ENCODE results near the gene HS6ST1. TPM values are rescaled to one million over a fixed set of nuclear protein-coding genes. Genes with fewer than 3 reads are reported as not detected.

Gene HS6ST1
- total RNA-seq, 1 donor from 2014 or later: 19.2 TPM

DNA sequence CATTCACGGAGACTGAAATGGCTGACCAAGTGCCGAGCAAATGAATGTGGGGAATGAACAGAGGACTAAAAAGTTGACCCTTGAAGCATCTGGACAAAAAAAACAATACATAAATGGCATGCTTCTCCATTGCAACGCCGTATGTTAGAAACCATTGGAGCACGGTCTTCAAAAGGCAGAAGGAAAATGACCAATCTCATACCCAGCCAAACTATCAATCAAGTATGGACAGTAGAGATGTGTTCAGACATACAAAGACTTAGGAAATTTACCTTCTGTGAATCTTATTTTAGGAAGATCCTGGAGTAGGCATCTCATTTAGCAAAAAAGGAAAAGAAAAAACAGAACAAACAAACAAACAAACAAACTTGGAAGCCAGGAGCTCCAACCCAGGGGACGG is 44.5 kb downstream of the HS6ST1 start:
- DNase-seq (ENCODE audit: low read depth): no peak

DNA sequence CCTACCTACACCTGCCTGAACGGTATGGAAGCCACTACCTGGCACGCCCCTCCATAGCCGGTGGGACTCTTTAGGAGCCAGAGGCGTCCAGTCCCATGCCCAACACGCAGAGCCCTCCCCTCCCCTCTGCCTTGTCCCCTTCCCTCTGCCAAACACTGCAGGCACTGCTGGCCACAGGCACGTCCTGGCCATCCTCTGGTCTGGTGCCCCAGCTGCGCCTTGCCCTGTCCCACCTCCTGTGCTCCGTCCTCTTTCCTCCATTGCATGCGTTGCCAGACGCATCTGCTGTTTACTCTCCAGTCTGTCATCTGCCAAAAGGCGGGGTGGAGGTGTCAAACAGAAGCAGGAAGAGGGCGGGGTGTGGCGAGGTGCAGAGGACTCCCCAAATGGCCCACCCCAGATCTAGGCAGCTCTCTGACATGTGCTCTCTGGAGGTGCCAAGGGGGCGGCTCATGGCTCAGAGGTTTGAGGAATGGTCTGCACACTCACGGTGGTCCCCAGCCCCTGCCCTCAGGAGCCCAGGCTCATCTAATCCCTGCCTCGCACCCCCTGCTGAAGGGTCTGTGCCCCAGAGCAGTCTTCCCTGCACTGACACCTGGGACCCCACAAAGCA is 45.1 kb downstream of the HS6ST1 start:
- TF ChIP-seq, protein P1, sequence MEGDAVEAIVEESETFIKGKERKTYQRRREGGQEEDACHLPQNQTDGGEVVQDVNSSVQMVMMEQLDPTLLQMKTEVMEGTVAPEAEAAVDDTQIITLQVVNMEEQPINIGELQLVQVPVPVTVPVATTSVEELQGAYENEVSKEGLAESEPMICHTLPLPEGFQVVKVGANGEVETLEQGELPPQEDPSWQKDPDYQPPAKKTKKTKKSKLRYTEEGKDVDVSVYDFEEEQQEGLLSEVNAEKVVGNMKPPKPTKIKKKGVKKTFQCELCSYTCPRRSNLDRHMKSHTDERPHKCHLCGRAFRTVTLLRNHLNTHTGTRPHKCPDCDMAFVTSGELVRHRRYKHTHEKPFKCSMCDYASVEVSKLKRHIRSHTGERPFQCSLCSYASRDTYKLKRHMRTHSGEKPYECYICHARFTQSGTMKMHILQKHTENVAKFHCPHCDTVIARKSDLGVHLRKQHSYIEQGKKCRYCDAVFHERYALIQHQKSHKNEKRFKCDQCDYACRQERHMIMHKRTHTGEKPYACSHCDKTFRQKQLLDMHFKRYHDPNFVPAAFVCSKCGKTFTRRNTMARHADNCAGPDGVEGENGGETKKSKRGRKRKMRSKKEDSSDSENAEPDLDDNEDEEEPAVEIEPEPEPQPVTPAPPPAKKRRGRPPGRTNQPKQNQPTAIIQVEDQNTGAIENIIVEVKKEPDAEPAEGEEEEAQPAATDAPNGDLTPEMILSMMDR (IDR thresholded peaks at IDR 0.05; ENCODE audit: insufficient read depth, low read length, severe bottlenecking): no peak
- Histone ChIP-seq H3K36me3 (ENCODE audit: control insufficient read depth, insufficient read depth, low read length) (peaks cover 10% of the 10 kb centered on the region), H3K4me3 (ENCODE audit: low read depth, low read length) (no peak overlapping the region), H3K27me3 (ENCODE audit: control insufficient read depth, insufficient read depth, low read length) (no peaks in the 10 kb centered on the region)
- DNase-seq (ENCODE audit: low read depth): no peak
- no peak for FAIRE-seq

More for the DNA sequence above, 44.5 kb downstream of the HS6ST1 start:
- no peaks in the 10 kb centered on the region for H3K27me3 ChIP-seq (ENCODE audit: control insufficient read depth, insufficient read depth, low read length)
- H3K4me3 ChIP-seq (ENCODE audit: low read depth, low read length): no peak overlapping the region
- TF ChIP-seq, protein P1 (IDR thresholded peaks at IDR 0.05; ENCODE audit: insufficient read depth, low read length, severe bottlenecking): no peak
- no peak for FAIRE-seq
- H3K36me3 ChIP-seq (ENCODE audit: control insufficient read depth, insufficient read depth, low read length): peaks cover 8% of the 10 kb centered on the region

DNA sequence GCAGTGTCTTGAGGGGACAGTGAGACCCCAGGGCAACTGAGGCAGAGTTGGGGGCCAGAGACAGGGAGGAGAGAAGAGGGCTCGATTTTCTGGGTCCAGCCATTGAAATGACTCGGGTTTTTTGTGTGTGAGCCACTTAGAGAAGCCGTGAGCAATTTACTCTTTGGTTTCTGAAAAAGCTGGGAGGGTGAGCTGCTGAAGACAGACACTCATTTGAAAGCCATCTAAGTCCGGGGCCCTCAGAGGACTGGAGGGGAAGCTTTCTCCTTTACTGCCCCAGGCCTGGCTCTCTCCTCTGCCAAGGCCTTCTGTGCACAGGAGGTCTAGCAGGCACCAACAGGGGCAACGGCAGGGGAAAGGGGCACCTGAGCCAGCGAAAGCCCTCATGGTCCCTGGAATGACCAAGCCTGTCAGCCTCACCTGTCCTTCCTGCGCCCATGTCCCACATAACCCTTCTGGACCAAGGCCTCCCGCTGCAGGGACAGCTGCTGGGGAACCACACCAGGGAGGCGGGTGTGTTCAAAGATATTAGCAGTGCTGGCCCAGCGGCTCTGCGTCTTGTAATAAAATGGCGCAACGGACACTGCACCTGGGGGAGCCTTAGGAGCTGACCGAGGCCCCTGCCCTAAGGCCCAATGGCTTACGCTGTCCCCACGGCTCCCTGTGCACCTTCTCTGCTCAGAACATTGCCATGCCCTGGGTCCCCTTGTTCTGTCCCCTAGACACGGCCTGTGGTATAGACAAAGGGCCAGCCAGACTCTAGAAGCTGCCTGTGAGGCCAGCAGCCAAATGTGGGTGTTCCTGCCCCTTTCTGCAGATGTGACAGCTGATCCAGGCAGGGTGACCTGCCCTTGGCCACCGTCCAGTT is 45.8 kb downstream of the HS6ST1 start:
- H3K36me3 ChIP-seq (ENCODE audit: control insufficient read depth, insufficient read depth, low read length): peaks cover 10% of the 10 kb centered on the region
- TF ChIP-seq, protein P1 (IDR thresholded peaks at IDR 0.05; ENCODE audit: insufficient read depth, low read length, severe bottlenecking): no peak
- no peaks in the 10 kb centered on the region for H3K27me3 ChIP-seq (ENCODE audit: control insufficient read depth, insufficient read depth, low read length)
- no peak overlapping the region for H3K4me3 ChIP-seq (ENCODE audit: low read depth, low read length)
- no peak for DNase-seq (ENCODE audit: low read depth)
- no peak for FAIRE-seq

DNA sequence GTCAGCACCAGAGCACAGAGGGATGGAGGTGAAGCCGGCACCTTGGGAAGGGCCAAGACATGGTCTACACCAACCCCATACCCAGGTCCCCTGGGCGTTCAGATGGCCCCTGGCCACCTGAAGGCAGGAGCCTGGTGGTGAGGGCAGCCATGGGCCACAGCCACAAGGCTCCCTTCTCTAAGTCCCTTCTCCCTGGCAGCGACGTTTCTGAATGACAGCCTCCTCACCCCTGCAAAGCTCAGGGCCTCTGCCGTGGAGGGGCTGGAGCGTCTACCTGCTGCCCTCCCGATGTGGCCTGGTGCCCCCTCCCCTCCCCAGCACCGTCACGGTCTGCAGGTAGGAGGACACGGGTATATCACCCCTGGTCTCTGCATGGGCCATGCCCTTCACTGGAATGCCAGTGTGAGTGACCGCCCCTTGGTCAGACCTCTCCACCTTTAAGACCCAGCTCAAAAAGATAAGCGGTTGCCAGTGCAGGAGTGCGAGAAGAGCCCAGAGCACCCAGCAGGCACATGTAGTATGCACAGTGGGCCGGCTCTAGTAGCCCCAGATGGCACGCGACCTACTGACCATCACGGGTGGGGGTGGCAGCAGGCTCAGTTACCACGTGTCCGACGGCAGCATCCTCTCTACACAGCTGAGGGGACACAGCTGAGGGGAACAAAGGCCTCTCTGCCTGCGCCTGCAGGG is 46.6 kb downstream of the HS6ST1 start:
- TF ChIP-seq, protein P1 (IDR thresholded peaks at IDR 0.05; ENCODE audit: insufficient read depth, low read length, severe bottlenecking): no peak
- Histone ChIP-seq H3K4me3 (ENCODE audit: low read depth, low read length) (no peak overlapping the region), H3K36me3 (ENCODE audit: control insufficient read depth, insufficient read depth, low read length) (peaks cover 8% of the 10 kb centered on the region), H3K27me3 (ENCODE audit: control insufficient read depth, insufficient read depth, low read length) (no peaks in the 10 kb centered on the region)
- DNase-seq (ENCODE audit: low read depth): no peak
- no peak for FAIRE-seq

DNA sequence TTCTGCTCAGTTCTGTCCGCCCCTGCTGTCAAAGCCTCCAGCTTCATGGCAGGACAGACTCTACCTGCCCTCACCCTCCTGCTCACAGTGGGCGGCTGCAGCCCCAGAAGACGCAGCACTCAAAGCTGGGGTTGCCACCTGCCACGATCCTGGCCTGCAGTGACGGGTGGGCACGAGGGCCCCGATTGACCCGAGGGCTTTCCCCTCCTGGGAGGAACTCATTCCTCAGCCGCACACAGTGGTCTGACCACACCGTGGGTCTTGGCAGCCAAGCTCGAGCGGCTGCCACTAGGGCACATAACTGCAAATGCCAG is 47.1 kb downstream of the HS6ST1 start:
- no peaks in the 10 kb centered on the region for H3K27me3 ChIP-seq (ENCODE audit: control insufficient read depth, insufficient read depth, low read length)
- no peak for DNase-seq (ENCODE audit: low read depth)
- no peak overlapping the region for H3K4me3 ChIP-seq (ENCODE audit: low read depth, low read length)
- TF ChIP-seq, protein P1 (IDR thresholded peaks at IDR 0.05; ENCODE audit: insufficient read depth, low read length, severe bottlenecking): no peak
- peaks cover 8% of the 10 kb centered on the region for H3K36me3 ChIP-seq (ENCODE audit: control insufficient read depth, insufficient read depth, low read length)
- FAIRE-seq: no peak
